ENCODE results near the gene RAD51.

Gene RAD51

DNA sequence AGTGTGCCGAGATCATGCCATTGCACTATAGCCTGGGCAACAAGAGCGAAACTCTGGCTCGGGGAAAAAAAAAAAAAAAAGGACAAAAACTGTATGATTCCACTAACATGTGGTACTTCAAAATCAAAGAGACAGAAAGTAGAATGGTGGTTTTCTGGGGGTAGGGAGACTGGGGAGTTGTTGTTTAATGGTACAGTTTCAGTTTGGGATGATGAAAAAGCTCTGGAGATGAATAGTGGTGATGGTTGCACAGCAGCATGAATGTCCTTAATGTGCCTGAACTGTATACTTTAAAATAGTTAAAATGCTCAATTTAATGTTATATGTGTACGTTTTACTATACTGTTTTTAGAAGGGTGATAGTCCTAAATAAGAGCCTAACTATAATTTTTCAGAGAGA lies 27.4 kb downstream of the RAD51 start:
- DNase-seq (ENCODE audit: low read depth in 1 of 2, low spot score in 1 of 2) = no peak

DNA sequence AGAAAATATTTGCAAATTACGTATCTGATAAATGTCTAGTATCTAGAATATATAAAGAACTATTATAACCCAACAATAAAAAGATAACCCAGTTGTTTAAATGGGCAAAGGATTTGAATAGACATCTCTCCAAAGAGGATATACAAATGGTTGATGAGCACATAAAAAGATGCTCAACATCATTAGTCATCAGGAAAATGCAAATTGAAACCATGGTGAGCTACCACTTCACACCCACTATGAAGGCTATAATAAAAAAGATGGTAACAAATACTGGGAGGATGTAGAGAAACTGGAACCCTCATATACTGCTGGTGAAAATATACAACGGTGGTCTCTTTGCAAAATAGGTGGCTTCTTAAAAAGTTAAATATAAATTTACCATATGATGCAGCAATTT lies 28.0 kb downstream of the RAD51 start:
- no peak for DNase-seq (ENCODE audit: low read depth in 1 of 2, low spot score in 1 of 2)

DNA sequence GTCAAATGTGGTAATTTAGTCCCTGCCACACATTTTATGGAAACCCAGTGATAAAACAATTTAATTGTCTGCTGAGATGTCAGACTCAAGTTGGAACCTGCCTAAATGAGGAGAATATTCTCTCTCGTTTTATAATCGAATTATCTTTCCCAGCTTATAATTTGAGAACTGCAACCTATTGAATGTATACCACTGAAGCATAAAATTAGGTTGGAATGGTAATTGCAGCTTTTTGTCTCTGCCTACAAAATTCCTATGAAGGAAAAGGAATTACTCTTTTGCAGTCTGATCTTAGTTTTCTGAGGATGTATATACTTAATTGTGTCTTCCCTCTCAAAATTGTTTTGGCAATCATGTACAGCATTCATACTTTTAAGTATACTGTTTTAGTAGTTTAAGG lies 28.9 kb downstream of the RAD51 start:
- DNase-seq (ENCODE audit: low read depth in 1 of 2, low spot score in 1 of 2) = no peak

DNA sequence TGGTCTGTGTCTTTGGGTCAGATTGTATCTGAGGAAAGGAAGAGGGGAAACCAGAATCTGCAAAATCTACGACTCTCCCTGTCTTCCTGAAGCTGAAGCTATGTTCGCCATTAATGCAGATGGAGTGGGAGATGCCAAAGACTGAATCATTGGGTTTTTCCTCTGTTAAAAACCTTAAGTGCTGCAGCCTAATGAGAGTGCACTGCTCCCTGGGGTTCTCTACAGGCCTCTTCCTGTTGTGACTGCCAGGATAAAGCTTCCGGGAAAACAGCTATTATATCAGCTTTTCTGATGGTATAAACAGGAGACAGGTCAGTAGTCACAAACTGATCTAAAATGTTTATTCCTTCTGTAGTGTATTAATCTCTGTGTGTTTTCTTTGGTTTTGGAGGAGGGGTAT lies 36.1 kb downstream of the RAD51 start:
- no peak for DNase-seq (ENCODE audit: low read depth in 1 of 2, low spot score in 1 of 2)

DNA sequence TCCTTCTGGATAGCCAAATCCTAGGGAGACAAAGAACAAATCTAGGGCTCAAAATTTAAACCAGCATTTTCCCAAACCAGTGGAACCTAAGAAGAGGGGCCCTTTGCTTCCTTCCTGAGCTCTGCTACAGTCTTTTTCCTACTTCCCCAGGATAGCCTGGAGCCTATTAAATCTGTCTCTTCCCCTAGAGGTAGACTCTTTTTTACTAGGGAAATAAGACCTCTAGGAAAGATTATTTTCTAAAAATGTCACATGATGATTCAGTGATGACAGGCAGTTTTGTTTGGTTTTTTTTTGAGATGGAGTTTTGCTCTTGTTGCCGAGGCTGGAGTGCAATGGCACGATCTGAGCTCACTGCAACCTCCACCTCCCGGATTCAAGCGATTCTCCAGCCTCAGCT lies 41.6 kb downstream of the RAD51 start:
- no peak for DNase-seq (ENCODE audit: low read depth in 1 of 2, low spot score in 1 of 2)

DNA sequence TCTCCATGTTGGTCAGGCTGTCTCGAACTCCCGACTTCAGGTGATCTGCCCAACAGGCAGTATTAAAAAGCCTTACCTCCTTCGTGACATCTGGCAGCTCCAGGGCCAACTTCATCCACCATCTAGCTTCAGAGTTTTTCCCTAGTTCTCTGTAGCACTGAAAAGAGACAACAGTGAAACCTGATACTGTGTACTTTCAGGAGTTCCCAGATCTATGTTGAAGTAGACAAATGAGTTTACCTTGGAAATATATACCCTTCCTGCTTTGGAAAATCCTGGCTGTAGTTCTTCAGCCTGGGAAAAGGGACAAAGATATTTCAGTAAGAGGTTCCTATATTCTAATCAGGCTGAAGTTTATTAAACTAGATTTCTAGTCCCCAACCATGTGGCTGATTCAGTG lies 42.1 kb downstream of the RAD51 start:
- no peak for DNase-seq (ENCODE audit: low read depth in 1 of 2, low spot score in 1 of 2)

DNA sequence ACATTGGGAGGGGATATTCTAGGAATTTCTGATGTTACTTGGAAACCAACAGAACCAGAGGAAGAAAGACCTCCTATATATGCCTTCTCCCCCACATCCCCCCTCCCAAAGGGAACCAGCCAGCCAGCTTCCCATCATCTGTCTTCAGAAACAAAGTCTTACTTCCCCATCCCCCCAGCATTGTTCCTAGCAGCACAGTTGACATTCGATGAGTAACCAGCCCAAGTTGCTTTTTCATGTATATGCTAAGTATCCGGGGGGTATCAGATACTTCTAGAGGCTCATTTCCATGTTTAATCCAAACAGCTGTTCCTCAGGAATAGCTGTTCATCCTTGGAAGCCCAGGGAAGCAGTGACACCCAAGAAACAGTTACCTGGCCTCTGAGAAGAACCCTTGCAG lies 44.1 kb downstream of the RAD51 start:
- DNase-seq (ENCODE audit: low read depth in 1 of 2, low spot score in 1 of 2) = no peak

DNA sequence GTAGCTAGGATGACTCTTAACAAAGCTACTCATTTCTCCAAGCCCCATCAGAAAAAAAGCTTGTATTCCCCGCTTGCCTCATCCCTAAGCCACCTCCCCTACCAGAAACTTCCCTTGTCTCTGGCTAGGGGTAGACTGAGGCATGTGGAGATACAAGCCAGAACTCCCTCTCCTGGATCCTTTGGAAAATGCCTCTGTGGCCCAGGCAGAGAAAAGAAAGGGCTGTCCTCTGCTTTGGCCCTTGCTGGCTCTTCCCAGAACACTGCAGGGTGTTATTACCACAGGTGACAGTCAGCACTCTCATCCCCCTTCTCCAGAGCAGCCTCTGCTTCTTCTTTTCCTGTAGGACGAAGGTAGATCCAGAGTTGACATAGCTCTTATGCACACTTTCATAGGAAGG lies 44.9 kb downstream of the RAD51 start:
- no peak for DNase-seq (ENCODE audit: low read depth in 1 of 2, low spot score in 1 of 2)

DNA sequence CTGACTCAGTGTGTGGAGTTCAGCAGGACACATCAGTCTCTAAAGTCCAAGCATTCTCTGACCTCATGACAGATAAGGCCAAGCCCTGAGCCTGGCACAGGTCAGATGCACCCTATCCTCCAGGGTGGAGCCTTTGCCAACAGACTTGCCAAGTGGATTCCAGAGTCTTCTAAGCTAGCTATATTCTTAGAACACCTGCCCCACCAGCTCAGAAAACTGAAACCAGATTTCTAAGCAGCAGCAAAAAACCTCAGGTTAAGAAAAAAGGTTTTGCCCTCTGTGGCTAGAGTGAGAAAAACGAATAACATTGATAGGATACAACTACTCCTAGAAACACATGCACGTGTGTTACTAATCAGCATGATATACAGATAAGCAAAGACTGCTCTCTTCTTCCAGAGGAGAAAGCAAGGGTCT lies 48.5 kb downstream of the RAD51 start:
- no peak for DNase-seq (ENCODE audit: low read depth in 1 of 2, low spot score in 1 of 2)

DNA sequence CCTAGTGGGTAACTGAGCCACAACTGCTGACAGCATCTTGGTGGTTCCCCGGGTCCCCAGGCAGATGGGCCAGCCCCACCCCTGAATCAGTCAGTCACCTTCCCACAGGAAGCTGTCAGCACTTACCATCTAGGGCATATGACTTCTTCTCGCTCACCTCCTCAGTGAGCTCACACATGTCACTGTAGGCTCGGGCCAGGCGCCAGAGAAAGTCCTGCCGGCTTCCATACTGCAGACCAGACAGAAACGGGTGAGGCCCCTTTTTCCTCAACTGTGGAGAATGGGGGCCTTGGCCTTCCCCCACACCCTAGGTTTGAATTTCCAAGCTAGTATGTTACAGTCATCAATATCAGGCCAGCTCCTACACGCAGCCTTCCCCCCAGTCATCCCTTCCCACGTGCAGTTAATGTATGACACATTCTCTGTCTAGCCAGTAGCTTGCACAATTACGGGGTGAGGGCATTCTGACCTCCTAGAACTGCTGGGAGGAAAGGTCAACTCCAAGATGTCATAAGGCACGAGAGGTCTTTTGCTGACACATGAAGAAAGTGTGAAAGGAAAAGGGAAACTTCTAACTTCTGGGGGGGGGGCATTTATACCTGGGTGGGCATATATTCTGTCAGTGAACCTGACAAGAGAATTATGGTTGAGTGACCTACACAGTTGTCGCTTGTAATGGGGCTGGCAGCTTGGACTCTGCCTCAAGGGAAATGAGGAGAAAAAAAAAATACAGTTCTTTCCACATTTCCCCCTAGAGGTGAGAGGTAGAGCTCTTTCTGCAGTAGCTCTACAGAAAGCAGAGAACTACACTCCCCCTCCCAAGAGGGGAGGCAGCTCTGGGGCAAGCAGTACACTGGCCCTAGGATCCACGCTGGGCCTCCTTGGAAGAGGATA lies 49.2 kb downstream of the RAD51 start:
- peak; percentile 34 to 47 for DNase-seq (ENCODE audit: low read depth in 1 of 2, low spot score in 1 of 2)

DNA sequence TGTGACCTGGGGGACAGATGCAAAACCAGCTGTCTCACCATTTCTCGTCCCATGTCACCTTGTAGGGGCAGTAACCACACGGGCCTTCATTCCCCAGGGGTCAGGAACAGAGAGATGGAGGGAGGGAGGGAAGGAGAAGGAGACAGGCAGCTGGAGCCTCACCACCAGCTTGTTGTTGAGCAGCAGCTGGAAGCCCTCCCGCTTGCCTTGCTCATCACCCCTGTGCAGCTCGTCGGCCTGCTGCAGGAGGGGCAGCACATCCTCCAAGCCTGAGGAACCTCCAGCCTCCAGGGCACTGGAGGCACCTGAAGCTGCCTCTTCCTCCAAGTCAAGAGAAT lies 49.8 kb downstream of the RAD51 start:
- DNase-seq (ENCODE audit: low read depth in 1 of 2, low spot score in 1 of 2) = no peak

DNA sequence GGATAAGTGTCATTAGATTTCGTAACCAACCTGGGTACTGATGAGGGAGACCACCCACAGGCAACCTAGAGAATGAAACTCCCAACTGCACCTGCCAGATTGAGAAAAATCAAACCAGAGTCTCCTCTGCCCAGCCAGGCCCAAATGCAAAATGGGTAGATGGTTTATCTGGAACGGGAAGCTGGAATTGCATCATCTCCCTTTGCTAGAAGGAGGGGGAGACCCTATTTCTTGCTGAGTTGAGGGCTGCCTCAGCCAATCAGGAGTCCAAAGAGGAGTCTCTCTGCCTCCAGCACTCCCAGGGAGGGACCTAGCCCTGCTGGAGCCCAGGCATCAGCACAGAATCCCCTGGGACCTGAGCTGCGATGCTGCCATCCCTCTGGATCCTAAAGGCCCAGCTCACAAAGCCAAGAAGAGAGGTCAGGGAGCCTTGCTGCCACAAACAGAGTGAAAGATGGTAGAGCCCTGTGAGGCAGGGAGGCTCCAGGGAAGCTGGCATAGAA lies 52.0 kb downstream of the RAD51 start:
- no peak for DNase-seq (ENCODE audit: low read depth in 1 of 2, low spot score in 1 of 2)

DNA sequence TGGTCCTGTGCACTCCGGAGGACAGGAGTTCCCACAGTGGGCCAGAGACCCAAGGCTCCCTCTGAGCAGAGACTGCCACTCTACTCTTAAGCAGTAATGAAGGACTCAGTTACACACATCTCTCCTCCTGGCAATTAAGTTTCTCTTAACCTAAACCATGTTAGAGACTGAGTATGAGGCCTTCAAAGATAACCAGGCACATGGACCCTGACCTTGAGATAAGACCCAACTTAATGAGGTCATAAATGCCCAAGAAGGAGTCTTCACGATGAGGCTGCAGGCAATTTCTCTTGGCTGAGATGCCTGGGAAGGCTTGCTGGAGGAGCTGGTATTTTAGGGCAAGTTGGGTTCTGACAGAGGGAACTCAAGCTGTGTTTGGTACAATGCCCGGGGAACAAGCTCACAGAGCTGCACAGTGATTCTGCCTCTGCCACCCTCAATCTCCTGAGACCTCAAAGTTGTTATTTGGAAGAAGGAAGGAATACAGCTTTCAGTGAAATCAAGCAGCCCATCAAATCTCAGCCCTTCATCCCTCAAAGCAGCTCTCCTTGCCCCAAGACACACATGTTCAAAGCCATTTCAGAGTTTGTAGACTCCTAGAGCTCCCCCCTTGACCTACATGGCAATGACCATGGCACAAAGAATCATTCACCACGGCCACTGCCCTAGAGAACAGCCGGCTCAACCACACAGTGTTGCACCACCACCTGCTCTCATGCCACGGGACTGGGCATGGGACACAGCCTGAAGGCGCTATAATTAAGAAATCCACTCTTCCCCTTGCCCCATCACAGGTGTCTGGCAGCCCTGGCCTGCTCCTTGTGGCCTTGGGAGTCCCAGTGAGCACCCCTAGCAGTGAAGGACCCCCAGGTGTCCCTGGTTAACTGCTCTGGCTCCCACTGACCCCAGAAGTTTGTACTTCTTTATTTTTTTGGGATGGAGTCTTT lies 53.0 kb downstream of the RAD51 start:
- no peak for DNase-seq (ENCODE audit: low read depth in 1 of 2, low spot score in 1 of 2)

DNA sequence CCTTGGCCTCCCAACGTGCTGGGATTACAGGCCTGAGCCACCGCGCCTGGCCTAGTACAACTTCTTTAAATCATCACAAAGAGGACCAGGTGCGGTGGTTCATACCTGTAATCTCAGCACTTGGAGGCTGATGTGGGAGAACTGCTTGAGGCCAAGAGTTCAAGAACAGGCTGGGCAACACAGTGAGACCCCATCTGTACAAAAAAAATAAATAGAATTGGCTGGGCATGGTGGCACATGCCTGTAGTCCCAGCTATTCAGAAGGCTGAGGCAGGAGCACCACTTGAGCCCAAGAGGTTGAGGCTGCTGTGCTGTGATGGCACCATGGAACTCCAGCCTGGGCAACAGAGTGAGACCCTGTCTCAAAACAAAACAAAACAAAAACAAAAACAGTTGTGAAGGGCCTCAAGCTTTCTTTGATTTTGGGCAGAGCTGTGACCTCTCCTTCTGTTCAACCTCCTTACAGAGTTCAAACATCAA lies 54.2 kb downstream of the RAD51 start:
- DNase-seq (ENCODE audit: low read depth in 1 of 2, low spot score in 1 of 2) = no peak

DNA sequence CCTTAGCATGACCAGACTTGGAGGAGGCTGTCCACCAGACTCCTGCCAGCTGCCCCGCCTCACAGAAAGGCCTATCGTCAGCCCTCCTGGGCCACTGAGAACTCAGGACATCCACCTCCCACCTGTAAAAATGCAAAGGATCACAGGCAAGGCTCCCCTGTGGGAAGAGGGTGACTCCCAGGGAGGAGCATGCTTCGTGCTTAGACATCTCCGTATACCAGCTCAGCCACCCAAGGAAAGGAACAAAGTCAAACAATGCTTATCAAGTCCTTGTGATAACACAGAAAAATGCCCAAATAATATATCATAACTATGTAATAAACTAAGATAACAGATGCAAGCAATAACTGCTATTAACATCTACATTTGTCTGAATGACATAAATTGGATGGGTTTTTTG lies 55.9 kb downstream of the RAD51 start:
- DNase-seq (ENCODE audit: low read depth in 1 of 2, low spot score in 1 of 2) = no peak

DNA sequence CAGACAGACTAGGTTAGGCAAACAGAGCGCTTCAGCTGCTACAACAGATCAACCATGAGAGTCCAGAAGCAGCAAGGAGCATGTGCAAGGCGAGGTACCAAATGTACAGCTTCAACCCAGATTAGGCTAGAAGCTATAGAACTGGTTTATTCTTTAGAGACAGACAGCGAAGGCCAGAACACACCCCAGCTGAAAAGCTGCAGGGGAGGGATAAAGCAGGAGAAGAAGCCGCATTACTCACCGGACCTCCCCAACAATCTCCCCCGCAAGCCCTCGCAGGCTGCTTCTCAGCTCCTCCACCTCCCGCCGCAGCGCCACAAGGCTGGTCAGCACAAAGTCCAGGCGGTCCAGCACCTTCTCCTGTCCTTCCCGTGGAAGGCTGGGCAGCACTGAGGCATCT lies 56.8 kb downstream of the RAD51 start:
- no peak for DNase-seq (ENCODE audit: low read depth in 1 of 2, low spot score in 1 of 2)

DNA sequence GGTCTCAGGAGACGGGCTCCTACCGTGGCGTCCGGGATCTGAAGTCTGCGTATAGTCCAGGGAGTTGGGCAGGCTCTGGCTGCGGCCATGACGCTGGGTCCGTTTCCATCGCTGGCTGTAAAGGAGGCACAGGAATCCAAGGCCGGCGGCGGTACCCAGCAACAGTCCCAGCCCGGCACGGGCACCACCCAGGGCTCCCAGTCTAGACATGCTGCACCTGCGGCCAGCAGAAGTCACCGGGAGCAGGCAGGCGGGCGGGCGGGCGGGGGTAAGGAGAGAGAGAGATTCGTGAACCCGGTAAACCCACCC lies 59.6 kb downstream of the RAD51 start:
- DNase-seq (ENCODE audit: low read depth in 1 of 2, low spot score in 1 of 2) = peak in 1 of 2 donors; percentile 11

DNA sequence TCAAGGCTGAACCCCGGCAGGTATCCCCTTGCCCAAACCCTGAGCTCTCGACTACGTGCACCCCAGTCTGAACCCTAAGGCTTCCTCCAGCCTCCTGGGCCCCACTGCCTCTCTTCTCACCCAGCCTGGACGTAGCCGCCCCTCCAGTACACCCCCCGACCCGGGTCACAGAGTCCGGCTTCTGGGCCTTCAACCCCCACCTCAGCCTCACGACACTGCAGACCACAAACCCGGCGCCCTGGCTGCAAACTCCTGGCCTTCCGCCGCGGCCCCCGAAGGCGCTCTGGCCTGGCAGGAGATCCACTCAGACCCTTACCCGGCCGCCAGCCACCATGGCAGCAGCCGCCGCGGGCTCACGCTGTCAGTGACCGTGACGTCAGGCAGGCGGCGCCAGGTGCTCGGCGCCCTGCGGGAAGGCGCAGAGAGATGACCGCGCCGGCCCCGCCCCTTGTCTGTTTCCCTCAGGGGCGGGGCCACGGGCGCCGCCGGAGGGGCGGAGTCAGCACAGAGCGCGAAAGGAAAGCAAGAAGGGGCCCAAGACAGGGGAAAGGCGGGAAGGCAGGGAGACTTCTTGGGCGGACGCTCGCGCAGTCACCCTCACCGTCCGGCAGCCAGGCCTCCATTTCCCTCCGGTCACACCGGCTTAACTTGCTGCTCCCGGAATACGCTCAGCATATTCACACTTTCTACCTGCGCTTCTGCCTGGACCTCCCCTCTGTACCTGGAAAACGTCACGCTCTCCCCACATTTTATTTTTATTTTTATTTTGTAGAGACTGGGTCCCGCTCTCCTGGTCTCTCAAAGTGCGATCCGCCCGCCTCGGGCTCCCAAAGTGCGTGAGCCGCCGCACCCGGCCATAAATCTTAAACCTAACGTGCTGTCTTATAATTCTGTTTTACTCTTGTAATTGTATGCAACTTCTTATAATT lies 60.2 kb downstream of the RAD51 start, which contains the start of gene RMDN3:
Gene RMDN3, minus strand, starts transcription at position 372 of the 929 bp plus-strand sequence. CDS start 471 bp downstream, outside the sequence.
- DNase-seq (ENCODE audit: low read depth in 1 of 2, low spot score in 1 of 2) = peak; percentile 83 to 89

DNA sequence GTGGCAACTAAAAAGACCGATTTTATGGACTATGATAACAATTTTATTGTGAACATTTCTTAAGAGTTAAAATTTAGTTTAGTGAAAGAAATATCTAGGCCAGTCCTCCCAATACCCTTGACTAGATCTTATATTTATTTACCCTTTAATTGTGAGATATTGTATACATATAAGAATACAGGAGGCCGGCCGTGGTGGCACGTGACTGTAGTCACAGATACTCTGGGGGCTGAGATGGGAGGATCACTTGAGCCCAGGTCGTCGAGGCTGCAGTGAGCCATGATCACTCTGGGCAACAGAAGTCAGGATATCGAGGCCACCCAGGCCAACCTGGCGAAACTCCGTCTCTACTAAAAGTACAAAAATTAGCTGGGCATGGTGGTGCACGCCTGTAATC lies 60.8 kb downstream of the RAD51 start:
- no peak for DNase-seq (ENCODE audit: low read depth in 1 of 2, low spot score in 1 of 2)

DNA sequence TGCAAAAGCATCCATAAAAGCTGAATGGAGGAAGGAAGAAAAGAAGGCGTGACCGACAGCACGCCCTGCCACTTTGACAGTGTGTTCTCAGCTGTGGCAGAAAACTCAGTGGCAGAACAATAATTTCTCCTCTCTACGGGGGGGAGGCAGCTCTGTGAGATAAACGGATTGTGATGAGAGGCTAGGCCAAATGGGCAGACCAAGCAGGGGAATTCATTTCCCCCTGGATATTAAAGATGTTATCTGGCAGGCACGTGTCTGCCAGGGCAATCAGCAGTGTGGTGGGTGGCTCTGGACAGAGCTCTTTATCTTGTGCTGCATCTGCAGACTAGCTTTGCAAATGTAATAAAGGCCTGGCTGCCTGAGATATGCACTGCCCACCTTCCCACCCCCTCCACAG lies 62.0 kb downstream of the RAD51 start:
- DNase-seq (ENCODE audit: low read depth in 1 of 2, low spot score in 1 of 2) = no peak

DNA sequence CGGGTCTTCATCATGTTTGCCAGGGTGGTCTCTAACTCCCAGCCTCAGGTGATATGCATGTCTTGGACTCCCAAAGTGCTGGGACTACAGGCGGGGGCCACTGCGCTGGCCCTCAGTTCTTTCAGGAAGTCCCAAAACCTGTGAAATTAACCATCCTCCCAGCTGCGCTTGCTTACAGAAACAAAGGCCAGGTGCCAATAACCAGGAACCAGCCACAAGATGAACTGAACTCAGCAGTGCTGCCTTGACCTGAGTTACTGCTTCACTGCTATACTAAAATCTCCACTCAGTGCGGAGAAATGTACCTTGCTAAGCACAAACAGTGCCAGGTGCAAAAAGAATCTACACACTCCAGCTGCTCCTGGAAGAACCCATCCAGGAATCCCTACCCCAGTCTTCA lies 65.0 kb downstream of the RAD51 start:
- DNase-seq (ENCODE audit: low read depth in 1 of 2, low spot score in 1 of 2) = no peak
